Amygdala (tissue), 56 donors: ENCODE data around the gene CACNG1.
"Not testable (repeated sequence)": the region's sequence is repeated elsewhere in the genome, so short reads cannot be mapped to it uniquely, and the experiment has no call there.

ENCODE experiments used
- DNase-seq, 56 donors: peaks; one replicate each; lab custom pipeline; 2025; lab: John Stamatoyannopoulos, UW

Gene CACNG1

GRCh38 chr17:67024736-67025135 is 19.6 kb upstream of the CACNG1 start:
- DNase-seq, result no peak

- no peak for DNase-seq
Observed at GRCh38 chr17:67025216-67025792, 19.1 kb upstream of the CACNG1 start.

DNA sequence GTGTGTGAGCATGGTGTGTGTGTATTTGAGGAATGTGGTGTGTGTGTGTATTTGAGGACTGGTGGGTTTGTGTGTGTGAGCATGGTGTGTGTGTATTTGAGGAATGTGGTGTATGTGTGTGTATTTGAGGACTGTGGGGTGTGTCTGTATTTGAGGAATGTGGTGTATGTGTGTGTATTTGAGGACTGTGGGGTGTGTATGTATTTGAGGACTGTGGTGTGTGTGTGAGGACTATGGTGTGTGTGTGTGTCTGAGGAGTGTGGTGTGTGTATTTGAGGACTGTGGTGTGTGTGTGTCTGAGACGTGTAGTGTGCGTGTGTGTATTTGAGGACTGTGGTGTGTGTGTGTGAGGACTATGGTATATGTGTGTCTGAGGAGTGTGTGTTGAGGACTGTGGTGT is 18.0 kb upstream of the CACNG1 start:
- DNase-seq, result no peak

GRCh38 chr17:67027031-67027628 is 17.2 kb upstream of the CACNG1 start:
- DNase-seq, result no peak

GRCh38 chr17:67030641-67031040 is 13.7 kb upstream of the CACNG1 start:
- no peak for DNase-seq

DNA sequence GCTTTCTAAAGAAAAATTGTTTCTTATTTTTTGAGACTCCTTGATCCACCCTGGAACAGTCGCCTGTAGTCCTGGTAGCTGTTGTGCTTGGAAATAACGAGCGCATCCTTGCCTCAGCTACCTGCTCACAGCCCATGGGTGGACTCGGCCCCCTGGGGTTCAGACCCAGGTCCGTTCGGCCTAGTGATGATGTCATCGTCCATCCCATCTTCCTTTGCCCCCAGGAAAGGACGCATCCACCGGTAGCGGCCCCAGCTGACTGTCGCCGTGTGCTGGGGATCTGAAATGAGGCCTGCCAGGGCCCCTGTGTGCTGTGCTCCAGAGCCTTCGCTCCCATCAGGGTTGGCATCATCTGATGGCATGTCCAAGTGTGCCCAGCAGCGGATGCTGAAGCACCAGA is 12.0 kb upstream of the CACNG1 start:
- DNase-seq, result no peak

DNA sequence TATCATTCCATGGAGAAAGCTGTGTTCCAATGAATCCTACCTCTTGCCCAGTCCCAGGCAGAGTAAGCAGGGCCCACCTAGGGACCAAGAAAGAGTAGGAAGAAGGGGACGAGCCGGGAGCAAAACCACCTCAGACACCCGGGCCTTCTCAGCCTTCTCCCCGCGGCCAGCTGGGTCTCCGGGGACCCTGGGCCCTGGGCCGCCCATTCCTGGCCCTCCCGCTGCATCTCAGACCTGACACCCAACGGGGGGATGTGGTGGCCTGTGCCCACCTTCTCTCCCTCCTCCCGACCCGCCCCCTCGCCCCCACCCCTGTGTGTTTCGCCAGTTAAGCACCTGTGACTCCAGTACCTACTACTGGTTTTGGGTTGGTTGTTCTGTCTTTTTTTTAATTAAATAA is 11.4 kb upstream of the CACNG1 start:
- DNase-seq, result no peak

DNA sequence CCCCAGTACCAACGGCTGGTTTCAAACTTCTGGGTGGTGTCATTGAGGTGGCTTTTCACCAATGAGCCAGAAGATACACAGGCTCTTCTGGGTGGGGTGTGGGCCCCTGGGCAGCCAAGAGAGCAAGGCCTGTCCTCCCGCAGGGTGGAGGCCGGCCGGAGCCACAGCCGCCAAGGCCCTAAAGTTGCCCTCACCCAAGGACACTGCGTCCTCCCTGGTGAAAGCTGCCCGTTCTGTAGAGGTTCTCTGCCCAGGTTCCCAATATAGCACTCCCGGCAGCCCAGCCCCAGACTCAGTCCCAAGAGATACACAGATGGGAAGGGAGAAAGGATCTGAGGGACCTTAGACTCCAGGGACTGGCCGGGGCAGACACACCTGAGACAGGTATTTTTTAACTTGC is 10.7 kb upstream of the CACNG1 start:
- DNase-seq, result no peak

DNA sequence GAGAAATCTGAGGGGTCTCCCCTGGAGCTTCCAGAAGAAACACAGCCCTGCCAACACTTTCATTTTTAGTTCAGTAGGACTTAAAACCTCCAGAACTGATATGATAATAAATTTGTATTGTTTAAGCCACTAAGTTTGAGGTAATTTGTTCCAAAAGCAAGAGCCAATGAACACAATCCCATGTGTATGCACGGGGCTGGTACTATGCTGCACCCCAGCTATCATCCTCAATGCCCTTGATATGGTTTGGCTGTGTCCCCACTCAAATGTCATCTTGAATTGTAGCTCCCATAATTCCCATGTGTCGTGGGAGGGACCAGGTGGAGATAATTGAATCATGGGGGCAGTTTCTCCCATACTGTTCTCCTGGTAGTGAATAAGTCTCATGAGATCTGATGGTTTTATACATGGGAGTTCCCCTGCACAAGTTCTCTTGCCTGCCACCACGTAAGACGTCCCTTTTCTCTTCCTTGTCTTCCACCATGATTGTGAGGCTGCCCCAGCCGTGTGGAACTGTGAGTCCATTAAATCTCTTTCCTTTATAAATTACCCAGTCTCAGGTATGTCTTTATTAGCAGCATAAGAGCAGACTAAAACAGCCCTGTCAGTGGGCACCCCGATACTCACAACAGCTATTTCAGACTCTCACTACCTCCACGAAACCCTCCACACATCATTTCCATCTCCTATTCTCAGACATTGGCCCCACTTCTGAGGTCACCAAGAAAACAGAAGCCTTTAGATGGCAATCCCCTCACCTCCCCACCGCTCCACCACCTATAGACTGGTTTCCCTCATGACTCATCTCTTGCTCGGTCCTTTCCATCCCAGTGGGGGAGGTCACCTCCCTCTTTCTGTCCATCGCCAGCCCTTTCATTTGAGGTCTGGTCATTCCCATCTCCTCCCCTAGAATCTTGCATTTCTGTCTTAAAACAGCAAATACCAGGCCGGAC is 8.9 kb upstream of the CACNG1 start:
- DNase-seq, result no peak

DNA sequence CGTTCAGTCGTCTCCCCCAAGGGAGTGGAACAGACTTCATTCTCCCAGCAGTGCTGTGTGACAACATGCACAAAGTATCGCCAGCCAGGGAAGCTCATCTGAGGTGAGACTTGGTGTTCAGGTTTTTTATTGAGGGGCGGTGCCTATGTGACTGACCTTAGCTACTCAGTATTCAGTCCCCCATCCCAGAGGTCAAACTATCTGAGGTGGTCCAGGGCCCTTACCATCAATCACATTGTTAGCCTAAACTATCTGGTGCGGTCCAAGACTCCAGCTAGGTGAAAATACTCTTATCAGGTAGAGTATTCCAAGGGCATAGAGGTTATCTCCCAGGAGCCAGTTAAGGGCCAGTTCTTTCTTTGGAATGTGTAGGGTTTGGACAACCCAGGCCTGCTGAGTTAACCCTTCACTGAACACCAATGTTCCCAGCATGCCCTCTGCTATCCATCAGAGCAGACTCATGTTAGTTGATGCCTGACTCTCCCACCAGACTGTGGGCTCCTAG is 5.4 kb upstream of the CACNG1 start:
- DNase-seq, result no peak

DNA sequence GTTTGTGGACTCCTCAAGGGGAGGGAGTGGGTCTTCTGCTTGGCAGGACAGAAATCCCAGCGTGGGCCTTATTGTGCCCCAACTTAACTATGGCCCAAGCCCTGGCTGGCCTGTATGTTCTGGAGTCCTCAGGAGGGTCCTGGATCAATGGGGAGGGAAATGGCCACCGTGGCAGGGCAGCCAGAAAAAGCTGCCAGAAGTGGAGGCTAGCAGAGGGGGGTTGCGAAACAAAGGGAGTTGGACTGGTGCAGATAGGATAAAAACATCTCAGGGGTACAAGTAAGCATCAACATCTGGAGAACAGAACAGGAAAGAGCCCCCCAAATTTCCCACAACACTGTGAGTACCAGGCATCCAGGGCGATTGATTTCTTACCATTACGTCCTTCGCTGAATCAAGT is 3.7 kb upstream of the CACNG1 start:
- DNase-seq, result no peak

DNA sequence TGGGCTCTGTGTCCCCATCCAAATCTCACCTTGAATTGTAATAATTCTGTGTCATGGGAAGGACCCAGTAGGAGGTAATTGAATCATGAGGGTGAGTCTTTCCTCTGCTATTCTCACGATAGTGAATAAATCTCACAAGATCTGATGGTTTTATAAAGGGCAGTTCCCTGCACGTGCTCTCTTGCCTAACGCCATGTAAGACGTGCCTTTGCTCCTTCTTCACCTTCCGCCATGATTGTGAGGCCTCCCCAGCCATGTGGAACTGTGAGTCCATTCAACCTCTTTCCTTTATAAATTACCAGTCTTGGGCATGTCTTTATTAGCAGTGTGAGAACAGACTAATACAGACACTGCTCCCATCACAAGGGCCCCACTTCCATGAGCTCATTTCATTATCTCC is 3.2 kb upstream of the CACNG1 start:
- DNase-seq, result not testable (repeated sequence)

GRCh38 chr17:67041531-67041930 is 2.8 kb upstream of the CACNG1 start:
- no peak for DNase-seq

GRCh38 chr17:67041941-67042899 is 2.1 kb upstream of the CACNG1 start:
- DNase-seq, result no peak

DNA sequence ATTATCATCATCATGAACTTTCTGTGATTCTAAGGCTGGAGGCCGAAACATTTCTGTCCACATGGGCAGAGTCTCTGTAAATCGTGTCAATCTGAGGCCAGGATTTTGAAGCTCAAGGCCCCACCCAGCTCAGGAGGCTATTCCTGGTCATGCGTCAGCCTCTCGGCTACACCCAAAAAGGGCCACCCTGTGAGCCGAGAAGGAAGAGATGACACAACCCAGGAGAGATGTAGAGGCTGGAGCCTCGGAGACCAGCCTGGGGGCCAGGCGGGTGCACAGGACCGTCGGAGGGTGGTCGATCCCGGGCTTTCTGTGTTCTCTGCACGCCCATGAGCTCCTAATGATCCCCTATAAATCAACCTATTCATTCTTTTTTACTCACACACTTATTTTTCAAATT is 1.1 kb upstream of the CACNG1 start:
- DNase-seq, result no peak

GRCh38 chr17:67044940-67045339 is 586 bp downstream of the CACNG1 start:
- DNase-seq, result no peak

GRCh38 chr17:67046398-67046797 is 2.0 kb downstream of the CACNG1 start:
- DNase-seq, result no peak

GRCh38 chr17:67047382-67047781 is 3.0 kb downstream of the CACNG1 start:
- DNase-seq, result no peak

DNA sequence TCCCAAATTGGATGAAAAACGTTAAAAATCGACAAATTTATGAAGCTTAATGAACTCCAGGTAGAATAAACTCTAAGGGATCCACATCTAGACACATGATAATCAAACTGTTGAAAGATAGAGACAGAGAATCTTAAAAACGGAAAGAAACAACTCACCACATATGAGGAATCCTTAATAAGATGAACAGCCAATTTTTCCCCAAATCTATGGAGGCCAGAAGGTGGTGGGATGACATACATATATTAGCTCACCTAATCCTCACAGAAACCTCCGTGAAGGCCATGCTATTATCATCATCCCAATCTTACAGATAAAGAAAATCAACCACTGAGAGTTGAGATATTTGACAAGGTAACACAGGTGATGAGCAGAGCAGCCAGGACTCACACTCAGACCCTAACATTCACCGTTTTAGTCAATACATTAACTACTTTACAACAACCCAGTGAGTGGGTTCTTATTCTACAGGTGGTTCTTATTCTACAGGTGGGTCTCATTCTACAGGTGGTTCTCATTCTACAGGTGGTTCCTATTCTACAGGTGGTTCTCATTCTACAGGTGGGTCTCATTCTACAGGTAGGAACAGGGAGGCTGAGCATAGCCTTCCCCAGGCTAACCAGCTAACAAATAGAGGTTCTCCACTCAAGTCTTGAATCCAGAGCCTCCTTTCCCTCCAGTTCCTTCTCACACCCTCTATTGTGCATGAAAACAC is 4.8 kb downstream of the CACNG1 start:
- DNase-seq, result no peak

GRCh38 chr17:67050066-67050465 is 5.7 kb downstream of the CACNG1 start:
- no peak for DNase-seq
